HEK293 (cell line): Measurements from ENCODE around the gene ANKRD13A.
A peak's percentile ranks its signal among the peaks of the same experiment; 100 is the strongest.

Source experiments
- BCL6B ChIP-seq: fragments of 450-650 bp; formaldehyde crosslinking; IDR thresholded peaks from 2 replicates; pipeline ENCODE4 v1.5.1; 2017; ENCODE audit warnings: missing biosample characterization, missing genetic modification characterization
- CTCF ChIP-seq: fragments of 450-650 bp; formaldehyde crosslinking; IDR thresholded peaks from 2 replicates; pipeline ENCODE4 v1.5.1; 2016; ENCODE audit warnings: missing biosample characterization, missing genetic modification characterization
- HIC1 ChIP-seq: fragments of 450-650 bp; formaldehyde crosslinking; IDR thresholded peaks from 2 replicates; pipeline ENCODE4 v1.5.1; 2016; ENCODE audit warnings: missing biosample characterization, missing genetic modification characterization
- KLF16 ChIP-seq: fragments of 450-650 bp; formaldehyde crosslinking; IDR thresholded peaks from 2 replicates; pipeline ENCODE4 v1.5.1; 2017; ENCODE audit warnings: missing biosample characterization, missing genetic modification characterization
- OSR2 ChIP-seq: fragments of 450-650 bp; formaldehyde crosslinking; IDR thresholded peaks from 2 replicates; pipeline ENCODE4 v1.5.1; 2016; ENCODE audit warnings: missing biosample characterization, missing genetic modification characterization
- PBX3 ChIP-seq: sonication (generic); formaldehyde crosslinking; IDR thresholded peaks from 2 replicates; pipeline ENCODE4 v1.8.1; 2022; ENCODE audit warnings: mild to moderate bottlenecking, moderate library complexity, missing genetic modification reagents
- REST ChIP-seq: fragments of 450-650 bp; formaldehyde crosslinking; IDR thresholded peaks from 2 replicates; pipeline ENCODE4 v1.5.1; 2016; ENCODE audit warnings: missing biosample characterization, missing genetic modification characterization
- TRIM28 ChIP-seq: IDR thresholded peaks from 2 replicates; pipeline ENCODE4 v1.6.1; 2011; ENCODE audit warnings: low read length, control low read depth, borderline replicate concordance
- ZFP37 ChIP-seq: fragments of 450-650 bp; formaldehyde crosslinking; IDR thresholded peaks from 2 replicates; pipeline ENCODE4 v1.5.1; 2016; ENCODE audit warnings: missing biosample characterization, missing genetic modification characterization
- ZIC2 ChIP-seq: fragments of 450-650 bp; formaldehyde crosslinking; IDR thresholded peaks from 2 replicates; pipeline ENCODE4 v1.5.1; 2016; ENCODE audit warnings: missing biosample characterization, missing genetic modification characterization
- ZNF114 ChIP-seq: fragments of 450-650 bp; formaldehyde crosslinking; IDR thresholded peaks from 2 replicates; pipeline ENCODE4 v1.5.0; 2017; ENCODE audit warnings: missing biosample characterization, missing genetic modification characterization
- ZNF132 ChIP-seq: fragments of 450-650 bp; formaldehyde crosslinking; IDR thresholded peaks from 2 replicates; pipeline ENCODE4 v1.5.1; 2017; ENCODE audit warnings: missing biosample characterization, missing genetic modification characterization, borderline replicate concordance
- ZNF202 ChIP-seq: fragments of 450-650 bp; formaldehyde crosslinking; IDR thresholded peaks from 2 replicates; pipeline ENCODE4 v1.5.1; 2016; ENCODE audit warnings: missing biosample characterization, missing genetic modification characterization, borderline replicate concordance
- ZNF23 ChIP-seq: fragments of 450-650 bp; formaldehyde crosslinking; IDR thresholded peaks from 2 replicates; pipeline ENCODE4 v1.5.1; 2016; ENCODE audit warnings: missing biosample characterization, missing genetic modification characterization, borderline replicate concordance
- ZNF292 ChIP-seq: fragments of 450-650 bp; formaldehyde crosslinking; IDR thresholded peaks from 2 replicates; pipeline ENCODE4 v1.5.1; 2016; ENCODE audit warnings: low read depth, missing biosample characterization, missing genetic modification characterization, borderline replicate concordance
- ZNF311 ChIP-seq: fragments of 450-650 bp; formaldehyde crosslinking; IDR thresholded peaks from 2 replicates; pipeline ENCODE4 v1.5.1; 2017; ENCODE audit warnings: missing biosample characterization, missing genetic modification characterization, borderline replicate concordance
- ZNF350 ChIP-seq: fragments of 450-650 bp; formaldehyde crosslinking; IDR thresholded peaks from 2 replicates; pipeline ENCODE4 v1.5.0; 2017; ENCODE audit warnings: missing biosample characterization, mild to moderate bottlenecking, missing genetic modification characterization
- ZNF362 ChIP-seq: fragments of 450-650 bp; formaldehyde crosslinking; IDR thresholded peaks from 2 replicates; pipeline ENCODE4 v1.5.1; 2016; ENCODE audit warnings: missing biosample characterization, missing genetic modification characterization
- ZNF510 ChIP-seq: fragments of 450-650 bp; formaldehyde crosslinking; IDR thresholded peaks from 2 replicates; pipeline ENCODE4 v1.5.1; 2018; ENCODE audit warnings: mild to moderate bottlenecking, missing genetic modification characterization, missing biosample characterization; ENCODE audit not compliant: insufficient replicate concordance
- ZNF521 ChIP-seq: fragments of 450-650 bp; formaldehyde crosslinking; IDR thresholded peaks from 2 replicates; pipeline ENCODE4 v1.5.1; 2017; ENCODE audit warnings: missing biosample characterization, mild to moderate bottlenecking, missing genetic modification characterization
- ZNF549 ChIP-seq: fragments of 450-650 bp; IDR thresholded peaks from 2 replicates; pipeline ENCODE4 v1.5.1; 2018; ENCODE audit warnings: missing biosample characterization, missing genetic modification characterization, mild to moderate bottlenecking, inconsistent platforms, moderate library complexity
- ZNF585B ChIP-seq: fragments of 450-650 bp; formaldehyde crosslinking; IDR thresholded peaks from 2 replicates; pipeline ENCODE4 v1.5.1; 2016; ENCODE audit warnings: missing biosample characterization, missing genetic modification characterization
- ZNF621 ChIP-seq: fragments of 450-650 bp; formaldehyde crosslinking; IDR thresholded peaks from 2 replicates; pipeline ENCODE4 v1.5.1; 2017; ENCODE audit warnings: missing biosample characterization, missing genetic modification characterization
- ZNF670 ChIP-seq: fragments of 450-650 bp; formaldehyde crosslinking; IDR thresholded peaks from 2 replicates; pipeline ENCODE4 v1.5.1; 2016; ENCODE audit warnings: missing biosample characterization, missing genetic modification characterization, low read depth
- ZNF677 ChIP-seq: fragments of 450-650 bp; IDR thresholded peaks from 2 replicates; pipeline ENCODE4 v1.5.0; 2018; ENCODE audit warnings: missing biosample characterization, mild to moderate bottlenecking, missing genetic modification characterization, moderate library complexity
- ZNF707 ChIP-seq: fragments of 450-650 bp; formaldehyde crosslinking; IDR thresholded peaks from 2 replicates; pipeline ENCODE4 v1.5.1; 2016; ENCODE audit warnings: missing biosample characterization, missing genetic modification characterization
- ZNF76 ChIP-seq: fragments of 450-650 bp; formaldehyde crosslinking; IDR thresholded peaks from 2 replicates; pipeline ENCODE4; 2016; ENCODE audit warnings: low read depth, missing biosample characterization, missing genetic modification characterization, borderline replicate concordance

Gene ANKRD13A

GRCh38 chr12:109998904-109999648, at the start of gene ANKRD13A (continued):
- TF ChIP-seq REST (tag by site-specific recombination): 0 out of 2 replicates have a peak, but pooled peaks have one; percentile 34
- TF ChIP-seq ZNF292: no peak
- TF ChIP-seq HIC1: no peak
- TF ChIP-seq KLF16 (tag by site-specific recombination): peak; percentile 78; the same call in 1 of the 2 replicates
- no peak; the same call in 1 of the 2 replicates for TF ChIP-seq OSR2
- TF ChIP-seq ZNF670 (tag by site-specific recombination): no peak
- no peak for TF ChIP-seq ZNF114 (tag by site-specific recombination)
- TF ChIP-seq ZNF202 (tag by site-specific recombination): no peak
- TF ChIP-seq ZNF510: no peak
- TF ChIP-seq ZNF521 (tag by site-specific recombination): no peak
- TF ChIP-seq TRIM28: peak; percentile 44; the same call in 1 of the 2 replicates
- peak; percentile 82; the same call in 1 of the 2 replicates for TF ChIP-seq ZNF76 (tag by site-specific recombination)
- TF ChIP-seq ZNF677 (tag by site-specific recombination): 0 out of 2 replicates have a peak, but pooled peaks have one; percentile 44
- no peak for TF ChIP-seq ZNF585B (tag by site-specific recombination)
- TF ChIP-seq ZNF707 (tag by site-specific recombination): no peak
- TF ChIP-seq ZFP37 (tag by site-specific recombination): peak; percentile 83; the same call in 1 of the 2 replicates
- TF ChIP-seq PBX3: 0 out of 2 replicates have a peak, but pooled peaks have one; percentile 41
- no peak for TF ChIP-seq ZNF132 (tag by site-specific recombination)
- peak; percentile 41 for TF ChIP-seq ZIC2
- TF ChIP-seq ZNF549 (tag by site-specific recombination): no peak
- no peak for TF ChIP-seq BCL6B (tag by site-specific recombination)
- no peak for TF ChIP-seq ZNF362 (tag by site-specific recombination)
- no peak for TF ChIP-seq ZNF621
- TF ChIP-seq CTCF (tag by site-specific recombination): no peak
- TF ChIP-seq ZNF311 (tag by site-specific recombination): no peak
- no peak for TF ChIP-seq ZNF350 (tag by site-specific recombination)
- no peak for TF ChIP-seq ZNF23 (tag by site-specific recombination)
